Keratinocyte (primary cell): Measurements from ENCODE around the gene RNASEH2B. TPM values are rescaled to one million over a fixed set of nuclear protein-coding genes. Genes with fewer than 3 reads are reported as not detected.

Source experiments
- DNase-seq: peaks from one replicate; pipeline ENCODE4 v3.0.0-alpha.2; 2011; ENCODE audit warnings: low read depth, missing footprints, low spot score
- FAIRE-seq: peaks from 2 replicates; lab custom pipeline; 2011; peaks lifted over from hg19 to GRCh38; lab: Jason Lieb, UNC
- H2AFZ ChIP-seq: 2 replicates; pipeline ENCODE4 v1.6.0; 2012; ENCODE audit warnings: low read length, control low read depth, inconsistent platforms; ENCODE audit not compliant: control insufficient read depth
- H3K27ac ChIP-seq: 2 replicates; pipeline ENCODE4 v1.5.1; 2011; ENCODE audit warnings: low read length; ENCODE audit not compliant: control insufficient read depth, insufficient read depth
- H3K27me3 ChIP-seq: 3 replicates; pipeline ENCODE4 v1.6.0; 2011; ENCODE audit warnings: low read length; ENCODE audit not compliant: control insufficient read depth, insufficient read depth; ENCODE audit errors: extremely low read depth
- H3K36me3 ChIP-seq, 2 experiments: 2 replicates in 1 of 2; 3 replicates in 1 of 2; pipeline ENCODE4 v1.5.1; 2011; ENCODE audit warnings: low read length in 2 of 2, mild to moderate bottlenecking in 1 of 2; ENCODE audit not compliant: control insufficient read depth in 2 of 2, insufficient read depth in 2 of 2; ENCODE audit errors: extremely low read depth in 1 of 2
- H3K4me1 ChIP-seq: 3 replicates; pipeline ENCODE4 v1.5.1; 2011; ENCODE audit warnings: low read length; ENCODE audit not compliant: control insufficient read depth, insufficient read depth; ENCODE audit errors: extremely low read depth
- H3K4me2 ChIP-seq: 3 replicates; pipeline ENCODE4 v1.6.0; 2011; ENCODE audit warnings: low read depth, low read length; ENCODE audit not compliant: control insufficient read depth, insufficient read depth; ENCODE audit errors: extremely low read depth
- H3K4me3 ChIP-seq, 3 experiments: fragments of 200-600 bp in 1 of 3; sonication (generic) in 1 of 3; 2 replicates in 2 of 3; 3 replicates in 1 of 3; pipeline ENCODE4 v1.5.1; 2011 to 2016; ENCODE audit warnings: low read length in 3 of 3, mild to moderate bottlenecking in 3 of 3, control low read depth in 2 of 3, inconsistent platforms in 1 of 3, low read depth in 1 of 3, mixed read lengths in 1 of 3, mixed run types in 1 of 3, moderate library complexity in 1 of 3; ENCODE audit not compliant: control insufficient read depth in 2 of 3, insufficient read depth in 2 of 3; ENCODE audit errors: extremely low read depth in 1 of 3
- H3K79me2 ChIP-seq: 2 replicates; pipeline ENCODE4 v1.6.0; 2012; ENCODE audit warnings: low read length; ENCODE audit not compliant: control insufficient read depth, insufficient read depth
- H3K9ac ChIP-seq: 3 replicates; pipeline ENCODE4 v1.6.0; 2011; ENCODE audit warnings: low read length; ENCODE audit not compliant: control insufficient read depth, insufficient read depth; ENCODE audit errors: extremely low read depth
- H3K9me1 ChIP-seq: 3 replicates; pipeline ENCODE4 v1.6.0; 2011; ENCODE audit warnings: low read length; ENCODE audit not compliant: control insufficient read depth, insufficient read depth; ENCODE audit errors: extremely low read depth
- H3K9me3 ChIP-seq: 2 replicates; pipeline ENCODE4 v1.5.1; 2012; ENCODE audit warnings: low read depth, low read length; ENCODE audit not compliant: control insufficient read depth
- H4K20me1 ChIP-seq: 3 replicates; pipeline ENCODE4 v1.6.0; 2011; ENCODE audit warnings: low read length; ENCODE audit not compliant: control insufficient read depth, insufficient read depth; ENCODE audit errors: extremely low read depth
- EZH2 ChIP-seq: IDR thresholded peaks from one replicate; pipeline ENCODE4 v1.6.1; 2012; ENCODE audit warnings: inconsistent platforms, mild to moderate bottlenecking, low read length, moderate library complexity
- dilution Hi-C: fragments of 300-500 bp; cut with MboI; formaldehyde crosslinking; loops from one replicate; pipeline ENCODE4 v1.7.0; 2020; ENCODE audit warnings: low sequenced_read_pairs; ENCODE audit not compliant: extremely low pct_ligation_motif_present
- polyA plus RNA-seq, 5 experiments: library from polyadenylated mRNA; depleted of rRNA in 3 of 5; stranded (reverse) in 3 of 5; stranded (forward) in 1 of 5; unstranded in 1 of 5; fragments of >200 nt; gene quantifications; 1 replicate in 1 of 5; 2 replicates in 3 of 5; 3 replicates in 1 of 5; pipeline versions ENCODE4 v1.2.1 to v1.2.3, GENCODE V29; 2011 to 2012; ENCODE audit warnings: missing spikeins in 2 of 5, low read depth in 1 of 5, low replicate concordance in 1 of 5
- TF ChIP-seq, protein P1 (sequence below), 3 experiments: IDR thresholded peaks in 1 of 3; conservative IDR thresholded peaks in 1 of 3; optimal IDR thresholded peaks in 1 of 3; 2 replicates in 2 of 3; 3 replicates in 1 of 3; pipeline versions ENCODE3 to v1.5.1; 2011; ENCODE audit warnings: low read length in 3 of 3, mild to moderate bottlenecking in 3 of 3, moderate library complexity in 2 of 3, control low read depth in 1 of 3, inconsistent platforms in 1 of 3; ENCODE audit not compliant: insufficient read depth in 2 of 3; ENCODE audit errors: extremely low read depth in 1 of 3

RNASEH2B gene
- polyA plus RNA-seq, 1 donor (not counting 4 experiments of a cell fraction or from before 2014, with no cell fraction given), result 26.1 TPM

DNA sequence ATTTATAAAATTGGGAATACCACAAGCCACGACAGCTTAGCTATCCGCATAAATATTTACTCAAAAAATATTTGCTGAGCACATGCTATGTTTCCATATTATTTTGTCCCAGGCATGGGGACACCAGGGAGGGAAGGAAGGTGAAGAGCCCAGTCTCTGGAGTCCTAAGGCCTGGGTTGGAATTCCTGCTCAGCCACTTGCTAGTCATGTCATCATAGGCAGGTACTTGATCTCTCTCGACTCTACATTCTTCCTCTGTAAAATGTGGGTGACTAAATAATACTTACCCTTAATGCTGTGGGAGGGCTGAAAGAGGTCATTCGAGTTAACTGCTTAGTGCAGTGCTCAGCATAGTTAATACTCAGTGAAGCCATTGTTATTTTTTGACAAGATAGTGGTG, 4.3 kb upstream of the RNASEH2B start:
- Histone ChIP-seq H4K20me1 (no peaks in the 10 kb centered on the region), H3K9me1 (no peaks in the 10 kb centered on the region), H3K4me3 (no peak overlapping the region), H3K27me3 (no peaks in the 10 kb centered on the region), H3K36me3 (no peaks in the 10 kb centered on the region), H3K4me2 (no peak overlapping the region), H3K9ac (no peak overlapping the region), H3K9me3 (no peaks in the 10 kb centered on the region), H2AFZ (no peak overlapping the region), H3K79me2 (no peaks in the 10 kb centered on the region), H3K27ac (no peak overlapping the region), H3K4me1 (peaks cover 4% of the 10 kb centered on the region)
- TF ChIP-seq, protein P1, sequence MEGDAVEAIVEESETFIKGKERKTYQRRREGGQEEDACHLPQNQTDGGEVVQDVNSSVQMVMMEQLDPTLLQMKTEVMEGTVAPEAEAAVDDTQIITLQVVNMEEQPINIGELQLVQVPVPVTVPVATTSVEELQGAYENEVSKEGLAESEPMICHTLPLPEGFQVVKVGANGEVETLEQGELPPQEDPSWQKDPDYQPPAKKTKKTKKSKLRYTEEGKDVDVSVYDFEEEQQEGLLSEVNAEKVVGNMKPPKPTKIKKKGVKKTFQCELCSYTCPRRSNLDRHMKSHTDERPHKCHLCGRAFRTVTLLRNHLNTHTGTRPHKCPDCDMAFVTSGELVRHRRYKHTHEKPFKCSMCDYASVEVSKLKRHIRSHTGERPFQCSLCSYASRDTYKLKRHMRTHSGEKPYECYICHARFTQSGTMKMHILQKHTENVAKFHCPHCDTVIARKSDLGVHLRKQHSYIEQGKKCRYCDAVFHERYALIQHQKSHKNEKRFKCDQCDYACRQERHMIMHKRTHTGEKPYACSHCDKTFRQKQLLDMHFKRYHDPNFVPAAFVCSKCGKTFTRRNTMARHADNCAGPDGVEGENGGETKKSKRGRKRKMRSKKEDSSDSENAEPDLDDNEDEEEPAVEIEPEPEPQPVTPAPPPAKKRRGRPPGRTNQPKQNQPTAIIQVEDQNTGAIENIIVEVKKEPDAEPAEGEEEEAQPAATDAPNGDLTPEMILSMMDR (optimal IDR thresholded peaks at IDR 0.05 in 1 of 3, IDR thresholded peaks at IDR 0.05 in 1 of 3, conservative IDR thresholded peaks at IDR 0.05 in 1 of 3; ENCODE audit: extremely low read depth in 1 of 3, insufficient read depth in 2 of 3, low read length in 3 of 3), result no peak
- no peak for TF ChIP-seq EZH2
- DNase-seq (no peak), FAIRE-seq (no peak)
- dilution Hi-C loops, result no loop called here

DNA sequence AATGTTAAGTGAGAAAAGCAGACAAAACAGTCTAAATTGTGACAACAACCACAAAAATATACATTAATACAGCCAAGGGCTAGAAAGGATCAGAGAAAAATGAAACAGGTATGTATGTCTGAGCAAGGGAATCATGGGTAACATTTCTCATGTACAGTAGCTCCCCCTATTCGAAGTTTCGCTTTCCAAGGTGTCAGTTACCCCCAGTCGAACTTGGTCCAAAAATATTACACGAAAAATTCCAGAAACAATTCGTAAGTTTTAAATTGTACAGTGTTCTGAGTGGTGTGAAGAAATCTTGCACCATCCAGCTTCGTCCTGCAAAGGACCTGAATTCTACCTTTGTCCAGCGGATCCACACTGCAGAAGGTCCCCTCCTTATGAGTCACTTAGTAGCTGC, 1.8 kb upstream of the RNASEH2B start:
- H3K79me2 ChIP-seq, result peaks cover 17% of the 10 kb centered on the region
- TF ChIP-seq, protein P1 (optimal IDR thresholded peaks at IDR 0.05 in 1 of 3, IDR thresholded peaks at IDR 0.05 in 1 of 3, conservative IDR thresholded peaks at IDR 0.05 in 1 of 3; ENCODE audit: extremely low read depth in 1 of 3, insufficient read depth in 2 of 3, low read length in 3 of 3), result no peak
- TF ChIP-seq EZH2, result no peak
- peaks cover 19% of the 10 kb centered on the region for H3K4me1 ChIP-seq
- no peak overlapping the region for H3K4me3 ChIP-seq
- no peak overlapping the region for H3K27ac ChIP-seq
- H2AFZ ChIP-seq, result no peak overlapping the region
- dilution Hi-C loops, result no loop called here
- FAIRE-seq (no peak), DNase-seq (no peak)
- peaks cover 2% of the 10 kb centered on the region for H3K9me1 ChIP-seq
- H3K36me3 ChIP-seq, result no peaks in the 10 kb centered on the region
- H3K27me3 ChIP-seq, result no peaks in the 10 kb centered on the region
- H4K20me1 ChIP-seq, result no peaks in the 10 kb centered on the region
- no peaks in the 10 kb centered on the region for H3K9me3 ChIP-seq
- no peak overlapping the region for H3K9ac ChIP-seq
- no peak overlapping the region for H3K4me2 ChIP-seq
